CD4-positive, alpha-beta T cell treated with Interleukin-2 at 100 ng/mL for 4 hours (primary cell): Measurements from ENCODE around the gene SUGCT.

Source experiments
- DNase-seq: peaks from one replicate; pipeline ENCODE4 v3.0.0-alpha.2; 2020; ENCODE audit warnings: low spot score

The SUGCT gene

DNA sequence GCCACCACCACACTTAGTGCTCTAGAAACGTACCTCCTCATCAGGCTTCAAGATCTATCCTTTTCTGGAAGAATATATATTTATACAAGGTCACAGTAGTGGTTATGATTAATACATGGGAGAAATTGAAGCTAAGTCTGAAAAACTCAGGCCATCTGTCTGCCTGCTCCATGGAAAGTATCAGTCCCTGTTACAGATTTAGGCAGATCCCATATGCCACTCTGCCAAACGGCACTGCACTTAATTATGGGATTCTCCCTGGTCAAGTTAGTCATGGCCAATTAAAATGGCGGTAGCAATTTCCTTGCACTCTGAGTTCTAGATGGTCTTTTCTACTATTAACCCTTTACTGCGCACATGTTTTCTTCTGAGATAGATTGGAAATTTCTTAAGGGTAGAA lies 740.0 kb downstream of the SUGCT start:
- no peak for DNase-seq

DNA sequence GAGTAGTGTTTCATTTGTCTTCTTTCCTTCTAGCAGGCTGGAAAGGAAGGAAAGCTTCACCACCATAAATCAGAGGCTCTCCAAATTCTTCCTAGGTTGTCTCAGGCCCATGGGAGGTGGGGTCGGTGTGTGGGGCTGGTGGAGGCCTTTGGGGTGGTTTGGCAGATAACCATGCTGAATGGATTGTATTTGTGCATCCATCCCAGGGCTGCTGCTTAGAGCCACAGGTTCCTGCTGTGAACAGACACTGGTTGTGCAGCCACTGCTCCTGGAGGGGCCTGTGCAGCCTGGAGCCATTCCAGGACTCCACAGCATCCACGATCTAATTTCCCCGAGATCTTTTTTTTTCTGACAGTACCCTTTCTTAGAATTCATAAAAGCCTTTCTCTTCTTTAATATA lies 741.8 kb downstream of the SUGCT start:
- no peak for DNase-seq

DNA sequence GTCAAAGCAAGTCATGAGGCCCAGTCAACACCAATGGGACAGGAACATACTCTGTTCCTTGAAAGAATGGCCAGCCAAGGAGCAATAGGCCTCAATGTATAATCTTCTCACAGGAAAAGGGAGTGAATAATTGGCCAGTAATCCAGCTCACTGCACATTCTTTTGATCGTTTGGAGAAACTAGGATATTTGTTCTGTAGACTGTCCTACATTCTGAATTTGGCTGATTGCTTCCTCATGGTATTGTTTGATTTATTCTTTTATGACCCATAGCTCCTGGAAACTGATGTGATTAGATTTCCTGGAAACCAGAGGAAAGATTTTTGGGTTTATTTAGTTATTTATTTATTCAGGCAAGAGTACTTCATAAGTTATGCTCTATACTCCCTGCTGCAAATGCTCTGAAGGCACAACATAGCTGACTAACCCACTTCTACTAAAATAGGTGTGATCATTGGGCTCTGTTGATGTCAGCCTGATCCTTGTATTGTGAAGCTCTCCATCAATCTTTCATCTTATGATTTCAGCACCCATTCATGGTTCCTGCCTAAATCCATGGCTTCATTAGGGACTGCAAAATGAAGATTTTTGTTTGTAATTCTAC lies 745.2 kb downstream of the SUGCT start:
- no peak for DNase-seq

DNA sequence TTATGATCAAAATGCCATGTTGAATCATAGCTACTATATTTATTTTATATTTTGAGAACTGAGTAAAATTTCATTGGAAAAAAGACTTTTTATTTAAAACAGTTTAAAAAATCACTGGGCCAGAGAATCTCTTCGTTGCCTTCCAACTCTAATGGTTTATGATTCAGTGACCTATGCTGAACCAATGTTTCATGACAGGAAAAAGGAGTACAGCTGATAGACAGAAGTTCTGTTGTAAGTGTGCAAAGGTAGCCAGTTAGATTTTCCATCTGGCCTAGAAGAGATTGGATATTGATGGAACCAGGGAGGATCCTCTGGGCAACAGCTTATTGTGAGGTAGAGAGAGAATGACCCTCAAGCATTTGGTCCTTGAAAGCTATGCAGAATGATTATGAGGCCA lies 745.8 kb downstream of the SUGCT start:
- DNase-seq, result no peak

DNA sequence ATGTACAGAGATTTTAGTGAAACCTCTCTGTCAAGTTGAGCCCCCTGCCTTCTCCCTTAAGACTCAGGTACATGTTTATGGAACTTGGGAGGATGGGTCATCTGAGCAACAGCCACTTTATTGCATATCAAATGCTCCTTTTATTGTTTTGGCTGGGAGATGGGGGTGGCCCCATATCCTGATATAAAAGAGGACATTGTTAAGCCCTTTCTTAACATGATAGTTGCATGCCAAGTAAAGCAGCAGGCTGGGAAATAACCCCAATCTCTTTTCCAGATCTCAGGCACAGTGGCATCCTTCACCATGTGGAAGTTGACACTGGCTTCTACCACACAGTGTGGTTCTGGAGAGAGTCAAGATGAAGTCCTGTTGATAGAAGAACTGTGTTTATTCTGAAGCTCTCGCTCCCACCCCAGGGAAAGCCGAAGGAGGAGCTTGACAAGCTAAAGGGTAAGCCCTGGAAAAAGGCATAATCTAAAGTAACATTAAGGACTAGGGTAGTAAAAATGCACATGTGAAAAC lies 746.7 kb downstream of the SUGCT start:
- DNase-seq, result no peak

DNA sequence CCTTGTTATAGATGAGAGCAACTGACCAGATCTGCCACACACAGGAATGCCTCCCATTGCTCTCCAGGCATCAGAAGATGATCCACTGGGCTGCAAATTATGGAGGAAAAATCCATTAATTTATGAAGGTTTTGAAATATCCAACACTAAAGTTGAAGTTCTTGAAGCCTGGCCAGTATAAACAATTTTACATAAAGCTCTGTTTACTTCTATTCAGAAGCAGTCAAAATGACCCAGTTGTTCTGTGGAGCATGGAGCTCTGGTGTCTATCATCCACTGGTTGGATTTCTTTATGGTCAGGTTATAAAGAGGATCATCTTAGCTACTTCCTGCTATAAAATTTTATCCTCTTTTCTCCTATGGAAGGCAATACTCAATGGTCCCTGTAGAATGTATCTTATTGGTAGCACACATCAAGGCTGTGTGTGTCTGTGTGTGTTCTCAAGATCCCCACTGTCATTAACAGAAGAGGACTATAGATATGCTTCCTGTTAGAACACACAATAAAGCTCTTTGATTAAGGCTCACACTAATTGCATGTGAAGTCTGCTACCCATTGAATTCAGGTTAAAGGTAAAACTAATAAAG lies 747.4 kb downstream of the SUGCT start:
- no peak for DNase-seq

DNA sequence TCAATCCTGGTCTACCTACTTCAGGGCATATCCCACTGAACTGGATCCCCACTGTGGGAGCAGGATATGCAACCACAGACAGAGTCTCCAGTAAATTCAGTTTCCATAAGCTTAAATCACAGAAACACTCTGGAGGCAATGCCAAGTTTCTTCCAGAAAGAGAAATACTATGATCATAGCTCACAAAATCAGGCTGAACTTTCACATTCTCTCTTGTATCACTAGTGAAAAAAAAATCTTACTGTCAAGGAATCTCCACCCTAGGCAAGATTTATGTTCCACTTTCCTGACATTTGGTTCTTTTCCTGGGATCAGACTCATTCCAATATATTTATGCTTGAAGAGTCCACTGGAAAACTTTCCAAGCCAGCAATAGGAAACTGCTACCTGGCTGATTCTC lies 749.0 kb downstream of the SUGCT start:
- DNase-seq, result no peak

DNA sequence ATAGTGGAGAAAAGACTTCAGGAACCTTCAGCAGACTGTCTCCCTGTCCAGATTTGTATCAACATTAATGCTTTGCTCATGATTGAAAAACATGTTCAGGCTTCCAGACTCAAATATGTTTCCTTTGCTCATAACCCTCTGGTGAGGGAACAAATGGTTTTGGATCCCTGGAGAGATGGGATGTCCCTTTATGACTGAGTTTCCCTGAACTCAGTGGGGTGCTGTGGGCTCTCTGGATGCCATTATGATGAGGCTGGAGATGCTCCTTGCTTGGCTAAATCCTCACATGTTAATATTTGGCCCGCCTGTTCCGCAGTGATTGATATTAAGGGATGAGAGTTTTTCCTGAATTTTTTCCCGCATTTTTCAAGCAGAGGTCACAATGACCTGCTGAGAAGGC lies 749.4 kb downstream of the SUGCT start:
- no peak for DNase-seq

DNA sequence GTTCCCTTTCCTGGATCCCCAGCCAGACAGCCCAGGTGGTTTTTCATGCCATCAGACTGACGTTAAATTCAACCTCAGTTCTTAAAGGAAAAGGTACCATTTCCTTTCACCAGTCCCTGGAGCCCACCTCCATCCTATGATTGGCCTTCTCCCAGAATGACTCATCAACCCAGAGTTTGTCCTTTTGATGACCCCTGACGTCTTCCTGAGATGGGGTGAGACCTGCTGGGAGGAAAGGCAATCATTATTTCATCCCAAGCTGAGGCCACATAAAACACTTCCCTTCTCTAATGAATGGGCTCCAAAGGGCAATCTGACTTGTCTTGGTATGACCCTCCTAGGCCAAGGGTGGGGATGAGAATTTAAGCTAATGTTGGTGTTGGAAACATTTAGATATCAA lies 750.7 kb downstream of the SUGCT start:
- no peak for DNase-seq

DNA sequence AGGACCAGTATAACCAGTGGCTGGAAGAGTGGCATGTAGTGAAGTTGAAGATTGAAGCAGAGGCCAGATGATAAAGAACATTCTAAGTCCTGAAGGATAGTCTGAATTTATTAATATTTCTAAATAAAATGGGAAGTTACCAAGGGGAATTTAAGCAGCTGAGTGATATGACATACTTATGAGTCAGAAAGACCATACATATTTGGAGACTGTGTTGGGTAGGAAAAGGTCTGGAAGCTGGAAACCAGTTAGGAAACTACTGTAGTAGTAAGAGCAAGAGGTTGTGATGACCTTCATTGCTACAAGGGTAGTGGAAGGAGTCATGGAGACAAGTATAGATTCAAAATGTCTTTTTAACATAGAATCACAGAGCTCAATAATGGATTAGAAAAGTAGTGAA lies 752.3 kb downstream of the SUGCT start:
- no peak for DNase-seq

DNA sequence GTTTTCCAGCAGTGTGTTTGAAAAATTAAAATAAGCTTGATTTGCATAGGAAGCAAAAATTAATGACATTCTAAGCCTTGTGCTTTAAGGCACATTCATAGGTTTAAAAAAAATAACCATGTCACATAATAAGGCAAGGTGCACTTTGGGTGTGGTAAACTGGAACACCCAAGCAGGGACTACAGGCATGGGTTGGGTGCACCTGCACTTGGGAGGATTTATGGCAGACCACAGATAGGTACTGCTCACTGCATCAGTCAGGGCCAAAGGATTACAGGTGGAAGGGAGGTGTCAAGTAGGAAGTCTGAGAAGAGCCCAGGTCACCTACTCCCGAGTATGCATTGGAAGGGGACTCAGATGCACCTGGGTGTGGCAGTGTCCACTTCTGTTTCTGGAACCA lies 753.7 kb downstream of the SUGCT start:
- DNase-seq, result no peak

DNA sequence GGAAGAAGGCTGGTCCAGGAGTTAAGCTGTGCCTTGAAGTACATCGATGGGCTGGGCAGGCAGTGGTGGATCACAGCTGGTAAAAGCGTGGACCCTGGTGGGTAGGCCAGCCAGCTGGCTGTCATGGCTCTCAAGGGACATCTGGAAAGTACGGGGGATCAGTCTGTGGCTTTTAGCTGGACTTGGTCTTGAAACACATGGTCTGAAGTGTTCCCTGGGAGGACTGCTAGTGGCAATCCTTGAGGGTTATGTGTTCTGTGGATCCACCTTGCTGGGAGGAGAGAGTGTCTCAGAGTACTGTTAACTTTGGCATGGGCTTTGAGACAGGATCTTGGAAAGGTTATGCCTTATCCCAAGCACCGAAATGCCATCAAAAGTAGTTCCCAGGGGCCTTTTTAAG lies 754.3 kb downstream of the SUGCT start:
- DNase-seq, result no peak

DNA sequence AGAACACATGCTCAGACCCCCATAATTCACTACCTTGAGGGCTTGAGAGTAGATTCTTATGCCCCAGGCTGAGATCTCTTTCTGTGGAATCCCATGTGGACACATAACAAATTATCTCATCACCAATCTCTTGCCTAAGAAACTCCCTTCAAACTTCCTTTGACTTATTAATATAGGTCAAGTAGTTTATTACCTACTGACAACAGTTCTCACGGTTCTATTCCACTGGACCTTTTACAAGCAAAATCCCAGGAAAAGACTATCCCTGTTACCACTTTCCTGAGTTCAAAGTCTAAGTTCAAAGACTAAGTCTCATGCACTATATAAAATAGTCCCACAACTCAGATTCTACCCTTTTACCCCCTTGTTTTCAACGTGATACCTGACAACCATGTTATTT lies 754.7 kb downstream of the SUGCT start:
- no peak for DNase-seq

DNA sequence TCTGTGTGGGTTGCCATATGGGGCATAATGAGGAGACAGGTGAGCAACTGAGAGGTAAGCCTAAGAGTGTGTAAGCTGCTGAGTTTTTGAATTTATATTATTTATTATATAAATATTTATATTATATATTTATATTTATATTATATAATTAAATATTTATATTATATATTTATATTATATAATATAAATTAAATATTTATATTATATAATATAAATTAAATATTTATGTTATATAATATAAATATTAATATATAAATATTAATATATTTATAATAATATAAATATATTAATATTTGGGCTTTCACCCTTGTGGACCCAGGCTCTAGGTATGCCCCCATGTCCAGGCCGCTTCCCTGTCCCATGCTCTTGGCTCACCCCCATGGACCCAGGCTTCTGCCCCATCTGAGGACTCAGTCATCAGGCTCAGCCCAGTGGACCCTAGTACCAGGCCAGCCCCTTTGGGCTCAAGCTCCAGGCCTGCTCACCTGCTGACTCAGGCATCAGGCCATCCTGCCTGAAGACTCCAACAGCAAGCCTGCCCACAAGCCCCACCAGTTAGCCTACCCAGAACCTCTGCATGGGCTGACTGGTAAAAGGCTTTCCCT lies 755.4 kb downstream of the SUGCT start:
- no peak for DNase-seq

DNA sequence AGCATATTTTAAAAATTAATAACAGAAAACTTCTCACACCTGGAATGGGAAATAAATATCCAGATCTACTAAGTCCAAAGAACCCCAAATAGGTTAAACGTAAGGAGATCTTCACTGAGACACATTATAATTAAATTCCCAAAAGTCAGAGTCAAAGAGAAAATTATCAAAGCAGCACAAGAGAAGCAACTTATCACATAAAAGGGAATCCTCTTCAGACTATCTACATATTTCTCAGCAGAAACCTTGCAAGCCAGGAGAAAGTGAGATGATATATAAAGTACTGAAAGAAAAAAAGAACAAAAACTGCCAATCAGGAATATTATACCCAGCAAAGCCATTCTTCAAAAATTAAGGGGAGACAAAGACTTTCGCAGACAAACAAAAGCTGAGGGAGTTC lies 756.4 kb downstream of the SUGCT start:
- DNase-seq, result no peak

DNA sequence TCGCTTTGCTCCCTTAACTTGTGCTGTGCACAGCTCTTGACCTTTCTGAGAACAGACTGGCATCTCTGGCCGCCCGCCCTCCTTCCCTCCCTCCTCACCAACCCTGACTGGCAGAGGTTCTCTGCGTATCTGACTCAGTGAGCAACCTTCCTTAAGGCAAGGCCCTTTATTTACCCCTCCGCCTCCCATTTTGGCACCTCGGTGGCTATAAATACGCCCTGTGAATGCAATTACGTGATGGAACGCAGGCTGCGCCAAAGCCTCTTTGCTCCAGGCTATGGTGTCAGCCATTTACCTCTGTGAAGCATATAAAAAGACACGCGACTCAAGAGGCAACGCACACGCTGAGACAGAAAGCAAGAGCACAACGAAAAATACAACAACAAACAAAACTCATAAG lies 764.3 kb downstream of the SUGCT start:
- DNase-seq, result no peak

DNA sequence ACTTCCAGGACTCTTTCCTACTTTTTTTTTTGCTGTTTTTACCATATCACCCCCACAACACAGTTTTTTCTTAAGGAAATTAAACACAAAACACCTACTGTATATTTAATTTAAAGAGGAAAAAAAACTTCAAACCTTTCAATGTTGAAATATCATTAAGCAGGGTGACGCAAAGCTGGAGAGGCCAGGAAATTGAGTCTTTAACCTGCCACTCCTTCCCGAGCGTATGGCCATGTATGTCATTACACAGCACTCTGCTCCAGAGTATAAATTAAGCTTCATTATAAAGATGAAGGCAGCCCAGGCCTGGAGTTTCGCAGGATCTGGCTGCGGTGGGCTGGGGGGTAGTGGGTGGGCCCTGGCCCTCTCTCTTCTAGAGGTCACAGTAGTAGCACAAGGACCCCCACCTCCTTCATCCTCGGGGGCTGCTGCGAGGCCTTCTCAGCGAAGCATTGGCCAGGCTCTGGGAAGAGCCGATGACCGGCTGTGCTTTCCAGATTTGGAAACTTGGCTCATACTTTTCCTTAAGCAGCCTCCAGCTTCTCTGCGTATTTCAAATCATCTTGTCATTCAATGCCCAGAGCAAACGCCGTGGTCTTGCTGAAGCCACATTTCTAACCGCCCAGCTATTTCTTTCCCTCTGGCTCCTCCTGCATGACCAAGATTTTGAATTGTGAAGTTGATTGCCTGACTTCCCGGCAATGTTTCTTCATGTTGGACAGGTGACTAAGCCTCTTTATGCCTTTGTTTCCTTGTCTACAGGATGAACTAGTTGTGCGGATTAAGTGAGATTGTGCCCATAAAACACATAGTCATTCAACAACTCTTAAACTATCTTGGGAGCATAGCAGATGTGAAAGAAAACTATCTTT lies 765.1 kb downstream of the SUGCT start:
- no peak for DNase-seq

DNA sequence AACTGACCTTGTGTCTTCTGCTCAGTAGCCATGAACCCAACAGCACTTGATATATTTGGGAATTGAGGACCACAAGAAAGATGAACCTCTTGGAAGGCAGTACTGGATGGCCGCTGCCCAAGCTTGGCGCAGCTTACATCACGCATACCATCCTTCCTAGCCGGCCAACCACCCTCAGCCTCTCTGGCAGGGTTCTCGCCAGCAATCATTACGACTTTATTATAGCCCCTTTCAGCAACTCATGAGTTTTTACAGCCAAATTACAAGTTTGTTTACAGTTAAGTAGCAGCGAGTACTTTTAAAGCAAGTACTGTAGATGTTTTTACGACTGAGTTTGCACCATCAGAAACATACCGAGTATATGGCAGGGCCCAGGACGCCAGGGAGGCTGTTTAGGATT lies 769.1 kb downstream of the SUGCT start:
- DNase-seq, result no peak

DNA sequence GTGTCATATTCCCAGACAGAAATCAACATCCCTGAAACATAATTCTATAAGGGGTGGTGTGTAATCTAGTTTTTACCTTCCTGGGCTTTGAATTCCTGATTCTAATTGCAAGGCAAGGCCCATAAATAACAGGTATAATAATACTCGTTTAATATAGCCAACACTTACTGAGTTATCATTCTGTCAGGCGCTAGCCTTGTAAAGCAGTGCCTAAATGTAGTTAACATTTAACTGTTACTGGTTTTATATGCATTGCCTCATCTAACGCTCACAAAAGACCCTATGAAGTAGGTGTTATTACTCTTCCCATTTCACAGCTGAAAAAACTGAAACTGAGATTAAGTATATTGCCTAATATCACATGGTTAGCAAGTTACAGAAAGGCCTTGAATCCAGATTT lies 772.5 kb downstream of the SUGCT start:
- no peak for DNase-seq

DNA sequence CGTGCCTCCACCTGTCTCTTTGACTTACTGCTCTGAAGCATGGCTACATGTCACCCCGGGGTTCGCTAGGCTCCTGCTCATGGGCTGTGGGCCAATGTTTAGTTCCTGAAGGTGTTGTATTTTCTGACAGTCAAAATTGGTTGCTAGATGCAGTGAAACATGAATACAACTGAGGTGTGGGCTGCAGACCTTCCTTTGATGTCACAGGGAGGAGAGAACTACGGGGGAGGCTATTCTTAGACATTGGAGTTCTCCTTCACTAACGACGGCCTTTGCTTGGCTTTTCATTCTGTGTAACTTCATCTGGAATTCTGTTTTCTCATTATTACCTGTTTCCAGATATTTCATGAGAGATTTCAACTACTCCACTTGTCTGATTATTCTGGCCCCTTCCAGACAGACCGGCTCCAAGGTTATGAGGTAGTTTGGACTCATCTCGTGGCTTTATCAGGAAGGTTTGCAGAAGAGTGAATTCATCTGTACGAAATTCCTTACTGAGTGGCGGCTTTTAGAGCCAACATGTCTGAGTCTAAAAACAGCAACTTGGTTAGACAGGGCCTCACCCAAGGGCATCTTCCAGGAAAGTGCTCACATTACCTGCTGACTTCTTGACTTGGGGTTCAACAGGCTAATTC lies 774.7 kb downstream of the SUGCT start:
- DNase-seq, result no peak
